HG03139 (cell line): ENCODE data around the gene SUPT20HL2.
"Not testable (repeated sequence)": the region's sequence is repeated elsewhere in the genome, so short reads cannot be mapped to it uniquely, and the experiment has no call there.

Source experiments
- ATAC-seq: cut with Tn5 transposase; IDR thresholded peaks from one replicate; pipeline ENCODE4 v1.9.1; 2021; ENCODE audit not compliant: unreplicated experiment

The SUPT20HL2 gene

GRCh38 chrX:24314019-24314635 lies at the start of gene SUPT20HL2:
Gene SUPT20HL2, minus strand, starts transcription at chrX:24314069. Its CDS starts 754 bp downstream, at chrX:24313315.
- no peak for ATAC-seq

GRCh38 chrX:24362089-24362745 lies 48.3 kb upstream of the SUPT20HL2 start:
- ATAC-seq = not testable (repeated sequence)

- no peak for ATAC-seq
Measured at GRCh38 chrX:24360272-24360671, 46.4 kb upstream of the SUPT20HL2 start, which contains the start of gene SUPT20HL1. Gene SUPT20HL1, plus strand, starts transcription at chrX:24360639. Its CDS starts 2,122 bp downstream, at chrX:24362761.

GRCh38 chrX:24357106-24357505 lies 43.2 kb upstream of the SUPT20HL2 start:
- ATAC-seq = no peak

- no peak for ATAC-seq
Measured at GRCh38 chrX:24355095-24355494, 41.2 kb upstream of the SUPT20HL2 start.

GRCh38 chrX:24350217-24350616 lies 36.3 kb upstream of the SUPT20HL2 start:
- ATAC-seq = no peak

- no peak for ATAC-seq
Measured at GRCh38 chrX:24347881-24348280, 34.0 kb upstream of the SUPT20HL2 start.

GRCh38 chrX:24343719-24344118 lies 29.9 kb upstream of the SUPT20HL2 start:
- ATAC-seq = peak; percentile 70

- no peak for ATAC-seq
Measured at GRCh38 chrX:24341795-24342194, 27.9 kb upstream of the SUPT20HL2 start.

- ATAC-seq = no peak
Measured at GRCh38 chrX:24340501-24340900, 26.6 kb upstream of the SUPT20HL2 start.

GRCh38 chrX:24339911-24340310 lies 26.0 kb upstream of the SUPT20HL2 start:
- no peak for ATAC-seq

- ATAC-seq = no peak
Measured at GRCh38 chrX:24335871-24336270, 22.0 kb upstream of the SUPT20HL2 start.

GRCh38 chrX:24334461-24334860 lies 20.6 kb upstream of the SUPT20HL2 start:
- no peak for ATAC-seq

GRCh38 chrX:24333371-24333770 lies 19.5 kb upstream of the SUPT20HL2 start:
- no peak for ATAC-seq

- ATAC-seq = no peak
Measured at GRCh38 chrX:24332878-24333277, 19.0 kb upstream of the SUPT20HL2 start.

GRCh38 chrX:24325231-24325630 lies 11.4 kb upstream of the SUPT20HL2 start:
- ATAC-seq = no peak

- ATAC-seq = no peak
Measured at GRCh38 chrX:24321741-24322395, 8.0 kb upstream of the SUPT20HL2 start.

- ATAC-seq = no peak
Measured at GRCh38 chrX:24317567-24317966, 3.7 kb upstream of the SUPT20HL2 start.

- no peak for ATAC-seq
Measured at GRCh38 chrX:24316111-24316510, 2.2 kb upstream of the SUPT20HL2 start.

GRCh38 chrX:24312249-24312607 lies 1.6 kb downstream of the SUPT20HL2 start:
- ATAC-seq = not testable (repeated sequence)

- not testable (repeated sequence) for ATAC-seq
Measured at GRCh38 chrX:24311507-24312248, 2.2 kb downstream of the SUPT20HL2 start.
